ENCODE measurements around the gene MFGE8. TPM values are rescaled to one million over a fixed set of nuclear protein-coding genes. Genes with fewer than 3 reads are reported as not detected.

Gene MFGE8, protein sequence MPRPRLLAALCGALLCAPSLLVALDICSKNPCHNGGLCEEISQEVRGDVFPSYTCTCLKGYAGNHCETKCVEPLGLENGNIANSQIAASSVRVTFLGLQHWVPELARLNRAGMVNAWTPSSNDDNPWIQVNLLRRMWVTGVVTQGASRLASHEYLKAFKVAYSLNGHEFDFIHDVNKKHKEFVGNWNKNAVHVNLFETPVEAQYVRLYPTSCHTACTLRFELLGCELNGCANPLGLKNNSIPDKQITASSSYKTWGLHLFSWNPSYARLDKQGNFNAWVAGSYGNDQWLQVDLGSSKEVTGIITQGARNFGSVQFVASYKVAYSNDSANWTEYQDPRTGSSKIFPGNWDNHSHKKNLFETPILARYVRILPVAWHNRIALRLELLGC
- 100 to 1,000 TPM in 1 of 7 donors, 10 to 100 TPM in 6; 29.0 to 105 (median 66.8) TPM for total RNA-seq
- polyA plus RNA-seq: 10 to 100 TPM; 21.8 to 82.7 (median 62.9) TPM
- long read RNA-seq, donor 1, transcript MFGE8-217 (1 exons, 2,464 nt): minor isoform, 8 of 37 reads
- long read RNA-seq, donor 1, transcript MFGE8-201 (8 exons, 1,937 nt): major isoform, 22 of 37 reads
- long read RNA-seq, donor 1, partial matches to known transcripts: 0 of 37 reads
- long read RNA-seq, donor 1, other reads (novel, unspliced or antisense): 0 of 37 reads
- long read RNA-seq, donor 2, transcript MFGE8-201 (8 exons, 1,937 nt): major isoform, 15 of 24 reads
- long read RNA-seq, donor 2, transcript MFGE8-217 (1 exons, 2,464 nt): minor isoform, 5 of 24 reads
- long read RNA-seq, donor 2, partial matches to known transcripts: 0 of 24 reads
- long read RNA-seq, donor 2, other reads (novel, unspliced or antisense): 0 of 24 reads

DNA sequence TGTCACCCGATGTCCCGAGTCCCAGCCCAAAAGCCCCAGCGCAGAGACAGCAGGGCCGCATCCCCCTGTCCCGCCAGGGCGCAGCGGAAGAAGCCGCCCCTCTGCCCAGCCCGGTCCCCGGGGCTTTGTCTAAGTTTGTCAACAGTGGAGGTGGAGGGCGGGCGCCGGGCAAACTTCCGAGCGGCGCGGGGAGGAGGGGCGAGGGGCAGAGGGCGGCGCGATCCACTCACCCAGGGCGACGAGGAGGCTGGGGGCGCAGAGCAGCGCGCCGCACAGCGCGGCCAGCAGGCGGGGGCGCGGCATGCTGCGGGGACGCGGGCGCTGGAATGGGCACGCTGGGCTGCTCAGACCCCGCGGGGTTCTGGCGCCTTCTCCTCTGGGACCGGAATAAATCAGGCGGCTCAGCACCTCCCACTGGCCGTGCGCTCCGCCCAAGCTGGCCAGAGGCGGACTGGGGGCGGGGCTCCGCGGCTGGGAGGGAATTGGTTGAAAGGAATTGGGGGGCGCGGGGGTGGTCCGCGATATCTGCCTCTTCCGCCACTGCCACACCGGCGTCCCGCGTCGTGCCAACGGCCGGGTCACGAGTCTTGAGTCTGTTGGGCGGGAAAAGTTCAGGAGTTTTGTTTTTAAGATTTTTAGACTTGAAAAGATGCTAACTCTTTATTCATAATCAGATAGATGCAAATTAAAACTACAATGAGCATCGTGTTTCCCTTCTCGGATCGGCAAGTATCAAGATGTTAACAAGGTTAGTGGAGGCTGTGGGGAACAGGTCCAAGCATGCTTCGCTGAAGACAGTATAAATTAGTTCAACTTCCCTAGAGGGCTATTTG is at the start of gene MFGE8:
TSS of gene MFGE8 (minus strand) at position 363 of the 833 bp plus-strand sequence. CDS start at position 303, 60 bp downstream.
- peak; percentile 90 for DNase-seq
- Histone ChIP-seq H3K27me3 (replicated peaks in 1 of 7) (peaks cover 0 to 17% (median 0%) of the 10 kb centered on the region in 7 donors), H3K27ac (peak within 1 kb of the TSS; percentile 1 to 83 (median 72)), H3K9me3 (no peaks in the 10 kb centered on the region), H3K4me1 (peaks cover 0 to 35% (median 13%) of the 10 kb centered on the region in 6 donors), H3K4me3 (peak within 1 kb of the TSS; percentile 52 to 82 (median 75)), H3K36me3 (peaks cover 0 to 21% (median 0%) of the 10 kb centered on the region in 6 donors)
- TF ChIP-seq, protein P1, sequence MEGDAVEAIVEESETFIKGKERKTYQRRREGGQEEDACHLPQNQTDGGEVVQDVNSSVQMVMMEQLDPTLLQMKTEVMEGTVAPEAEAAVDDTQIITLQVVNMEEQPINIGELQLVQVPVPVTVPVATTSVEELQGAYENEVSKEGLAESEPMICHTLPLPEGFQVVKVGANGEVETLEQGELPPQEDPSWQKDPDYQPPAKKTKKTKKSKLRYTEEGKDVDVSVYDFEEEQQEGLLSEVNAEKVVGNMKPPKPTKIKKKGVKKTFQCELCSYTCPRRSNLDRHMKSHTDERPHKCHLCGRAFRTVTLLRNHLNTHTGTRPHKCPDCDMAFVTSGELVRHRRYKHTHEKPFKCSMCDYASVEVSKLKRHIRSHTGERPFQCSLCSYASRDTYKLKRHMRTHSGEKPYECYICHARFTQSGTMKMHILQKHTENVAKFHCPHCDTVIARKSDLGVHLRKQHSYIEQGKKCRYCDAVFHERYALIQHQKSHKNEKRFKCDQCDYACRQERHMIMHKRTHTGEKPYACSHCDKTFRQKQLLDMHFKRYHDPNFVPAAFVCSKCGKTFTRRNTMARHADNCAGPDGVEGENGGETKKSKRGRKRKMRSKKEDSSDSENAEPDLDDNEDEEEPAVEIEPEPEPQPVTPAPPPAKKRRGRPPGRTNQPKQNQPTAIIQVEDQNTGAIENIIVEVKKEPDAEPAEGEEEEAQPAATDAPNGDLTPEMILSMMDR (IDR thresholded peaks at IDR 0.05 in 8 of 11, conservative IDR thresholded peaks at IDR 0.05 in 3 of 11): peak in 2 of 11 experiments; percentile 13 to 21
- TF ChIP-seq POLR2AphosphoS5 (IDR thresholded peaks at IDR 0.05) (peak; percentile 70 to 83 (median 81)), POLR2A (IDR thresholded peaks at IDR 0.05) (peak in 1 of 3 donors; percentile 15)
- 0 to 1% (median 1%) methylated on average over 27 to 67 of the region's 67 CpGs for WGBS, 5 donors
- intact Hi-C loops (cut with DNase I; ENCODE audit: low total_unique reads): no loop called here

DNA sequence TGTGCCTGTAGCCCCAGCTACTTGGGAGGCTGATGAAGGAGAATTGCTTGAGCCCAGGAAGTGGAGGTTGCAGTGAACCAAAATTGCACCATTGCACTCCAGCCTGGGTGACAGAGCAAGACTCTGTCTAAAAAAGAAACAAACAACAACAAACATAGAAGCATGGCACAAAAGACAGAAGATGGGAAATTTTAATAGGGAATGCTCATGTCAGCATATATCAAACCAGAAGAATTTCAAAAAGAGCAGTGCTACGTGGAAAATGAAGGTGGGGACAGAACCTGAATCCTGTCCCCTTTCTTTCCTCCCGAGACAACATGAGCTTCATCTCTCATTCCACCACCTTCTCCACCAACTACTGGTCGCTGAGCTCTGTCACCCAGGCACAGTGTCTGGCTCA is 46.3 kb upstream of the MFGE8 start:
- Histone ChIP-seq H3K9me3 (peaks cover 0 to 12% (median 10%) of the 10 kb centered on the region in 8 donors), H3K36me3 (no peaks in the 10 kb centered on the region), H3K27me3 (replicated peaks in 1 of 7) (peaks cover 0 to 12% (median 0%) of the 10 kb centered on the region in 7 donors), H3K4me1 (no peaks in the 10 kb centered on the region), H3K27ac (no peak overlapping the region), H3K4me3 (no peak overlapping the region)
- DNase-seq: no peak
- WGBS, 5 donors: 69 to 94% (median 84%) methylated on average over 3 of the region's 3 CpGs
- intact Hi-C loops (cut with DNase I; ENCODE audit: low total_unique reads): no loop called here
- TF ChIP-seq, protein P1 (IDR thresholded peaks at IDR 0.05 in 8 of 11, conservative IDR thresholded peaks at IDR 0.05 in 3 of 11): no peak
- no peak for TF ChIP-seq POLR2AphosphoS5 (IDR thresholded peaks at IDR 0.05)
- TF ChIP-seq POLR2A (IDR thresholded peaks at IDR 0.05): no peak

DNA sequence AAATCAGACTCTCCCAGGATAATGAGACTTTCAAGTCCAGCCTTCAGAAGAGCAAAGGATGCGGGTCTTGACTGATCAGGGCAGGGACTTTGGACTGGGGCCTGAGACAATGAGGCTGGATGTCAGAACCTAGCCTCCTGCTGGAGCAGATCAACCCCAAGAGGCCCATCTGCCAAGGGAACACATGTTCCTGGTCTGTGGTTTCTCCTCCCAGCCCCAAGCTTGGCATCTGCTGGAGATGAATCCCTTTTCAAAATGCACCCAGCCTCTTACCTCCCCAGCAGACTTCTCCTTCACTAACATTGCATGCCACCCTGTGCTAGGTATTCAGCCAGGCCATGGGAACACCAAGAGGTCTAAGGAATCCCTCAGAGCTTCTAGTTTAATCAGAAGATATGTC is 43.7 kb upstream of the MFGE8 start:
- intact Hi-C loops (cut with DNase I; ENCODE audit: low total_unique reads): no loop called here
- H3K27ac ChIP-seq: no peak overlapping the region
- 86 to 100% (median 92%) methylated on average over 1 of the region's 1 CpG for WGBS, 5 donors
- peaks cover 0 to 12% (median 0%) of the 10 kb centered on the region in 7 donors for H3K27me3 ChIP-seq (replicated peaks in 1 of 7)
- H3K36me3 ChIP-seq: no peaks in the 10 kb centered on the region
- no peak for TF ChIP-seq POLR2AphosphoS5 (IDR thresholded peaks at IDR 0.05)
- TF ChIP-seq, protein P1 (IDR thresholded peaks at IDR 0.05 in 8 of 11, conservative IDR thresholded peaks at IDR 0.05 in 3 of 11): no peak
- no peak for TF ChIP-seq POLR2A (IDR thresholded peaks at IDR 0.05)
- H3K9me3 ChIP-seq: no peaks in the 10 kb centered on the region
- no peak overlapping the region for H3K4me3 ChIP-seq
- no peaks in the 10 kb centered on the region for H3K4me1 ChIP-seq
- no peak for DNase-seq
